HG03108 (cell line): ENCODE results near the gene ANKRD13C.
"Not testable (repeated sequence)": the region's sequence is repeated elsewhere in the genome, so short reads cannot be mapped to it uniquely, and the experiment has no call there.

Experiments
- ATAC-seq: cut with Tn5 transposase; IDR thresholded peaks from one replicate; pipeline ENCODE4 v1.9.1; 2021; ENCODE audit warnings: moderate library complexity; ENCODE audit not compliant: unreplicated experiment

The ANKRD13C gene, protein sequence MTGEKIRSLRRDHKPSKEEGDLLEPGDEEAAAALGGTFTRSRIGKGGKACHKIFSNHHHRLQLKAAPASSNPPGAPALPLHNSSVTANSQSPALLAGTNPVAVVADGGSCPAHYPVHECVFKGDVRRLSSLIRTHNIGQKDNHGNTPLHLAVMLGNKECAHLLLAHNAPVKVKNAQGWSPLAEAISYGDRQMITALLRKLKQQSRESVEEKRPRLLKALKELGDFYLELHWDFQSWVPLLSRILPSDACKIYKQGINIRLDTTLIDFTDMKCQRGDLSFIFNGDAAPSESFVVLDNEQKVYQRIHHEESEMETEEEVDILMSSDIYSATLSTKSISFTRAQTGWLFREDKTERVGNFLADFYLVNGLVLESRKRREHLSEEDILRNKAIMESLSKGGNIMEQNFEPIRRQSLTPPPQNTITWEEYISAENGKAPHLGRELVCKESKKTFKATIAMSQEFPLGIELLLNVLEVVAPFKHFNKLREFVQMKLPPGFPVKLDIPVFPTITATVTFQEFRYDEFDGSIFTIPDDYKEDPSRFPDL

DNA sequence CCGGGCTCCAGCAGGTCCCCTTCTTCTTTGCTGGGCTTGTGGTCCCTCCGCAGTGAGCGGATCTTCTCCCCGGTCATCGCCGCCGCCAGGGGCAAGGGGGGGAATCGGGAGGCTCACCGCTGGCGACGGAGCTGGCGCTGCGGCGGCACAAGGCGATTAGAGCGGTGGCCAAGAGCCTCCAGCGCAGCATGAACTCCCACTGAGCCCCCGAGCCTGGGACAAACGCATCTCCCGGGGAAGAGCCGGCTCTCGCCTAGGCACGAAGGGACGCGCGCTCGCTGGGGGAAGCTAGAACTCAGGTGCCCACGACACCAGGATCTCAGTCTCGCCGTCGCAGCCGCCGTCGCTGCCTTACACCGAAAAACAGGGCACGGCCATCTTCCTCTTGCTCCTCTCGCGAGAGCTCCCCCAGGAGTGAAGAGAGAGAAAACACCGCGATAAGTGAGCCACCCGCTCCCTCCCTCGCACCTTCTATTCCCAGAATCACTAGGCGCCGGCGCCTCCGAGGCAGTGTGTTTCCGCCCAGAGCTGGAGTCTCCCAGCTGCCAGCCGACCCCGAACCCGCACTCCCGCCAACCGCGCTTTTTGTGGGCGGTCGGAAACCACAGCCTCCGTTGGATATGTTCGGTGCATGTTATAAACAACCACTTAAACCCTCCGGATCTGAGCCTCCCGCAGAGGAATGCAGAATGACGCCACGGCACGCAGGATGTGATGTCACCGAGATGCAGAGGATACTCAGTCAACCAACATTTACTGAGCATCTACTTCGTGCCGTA, at the start of gene ANKRD13C:
Gene ANKRD13C (minus strand): TSS at position 391 of the 779 bp plus-strand sequence. CDS start 314 bp downstream, at position 77.
- peak; percentile 93 for ATAC-seq

DNA sequence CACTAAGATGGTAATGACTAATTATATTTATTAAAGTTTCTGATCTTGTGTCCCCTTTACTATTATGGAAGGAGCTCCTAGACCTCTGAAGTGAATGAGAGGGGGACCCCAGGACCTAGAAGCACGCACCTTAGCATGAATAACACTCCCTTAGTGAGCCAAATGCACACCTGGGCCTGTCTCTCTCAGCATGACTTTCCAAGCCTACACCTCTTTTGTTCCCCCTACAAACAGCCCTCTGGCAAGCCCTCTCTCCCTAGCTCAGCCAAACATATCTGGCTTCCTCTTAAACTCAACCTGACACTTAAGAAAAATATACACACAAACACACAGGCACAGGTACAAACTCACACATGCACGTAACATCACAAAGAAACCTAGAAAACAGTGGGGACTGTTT, 49.2 kb upstream of the ANKRD13C start:
- ATAC-seq, result no peak

DNA sequence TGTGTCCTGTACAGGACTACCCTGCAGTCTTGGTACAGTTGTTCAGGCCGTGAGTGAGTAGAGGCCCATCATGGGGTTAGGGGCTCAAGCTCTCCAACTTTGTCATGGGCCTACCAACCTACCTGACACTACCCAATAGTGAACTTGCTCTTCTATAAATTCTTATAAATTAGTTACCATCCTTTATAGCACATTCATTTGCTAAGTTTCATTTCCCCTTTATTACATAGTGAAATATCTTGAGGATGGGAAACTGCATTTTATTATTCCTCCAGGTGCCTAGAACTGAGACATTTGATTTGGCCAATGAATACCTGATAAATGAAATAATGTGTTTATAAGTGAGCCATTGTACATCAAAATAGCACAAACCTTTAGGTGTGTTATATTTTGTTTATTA, 47.5 kb upstream of the ANKRD13C start:
- no peak for ATAC-seq

DNA sequence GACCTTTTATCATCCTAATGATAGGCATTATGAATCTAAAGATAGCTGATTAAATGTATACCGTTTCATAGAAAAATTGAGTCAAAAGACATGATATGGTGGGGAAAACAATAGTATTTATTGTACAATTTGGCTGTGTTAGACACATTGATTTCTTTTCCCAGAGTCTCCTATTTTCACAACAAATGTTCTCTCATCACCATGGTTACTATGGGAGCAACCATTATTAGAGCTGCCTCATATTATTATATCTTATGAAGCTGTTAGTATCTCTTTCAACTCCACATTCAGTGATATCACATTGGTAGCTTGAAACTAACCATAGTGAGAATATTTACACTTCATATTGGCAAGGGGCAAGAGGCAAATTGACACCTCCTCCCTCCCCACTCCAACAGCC, 45.8 kb upstream of the ANKRD13C start:
- ATAC-seq, result no peak

DNA sequence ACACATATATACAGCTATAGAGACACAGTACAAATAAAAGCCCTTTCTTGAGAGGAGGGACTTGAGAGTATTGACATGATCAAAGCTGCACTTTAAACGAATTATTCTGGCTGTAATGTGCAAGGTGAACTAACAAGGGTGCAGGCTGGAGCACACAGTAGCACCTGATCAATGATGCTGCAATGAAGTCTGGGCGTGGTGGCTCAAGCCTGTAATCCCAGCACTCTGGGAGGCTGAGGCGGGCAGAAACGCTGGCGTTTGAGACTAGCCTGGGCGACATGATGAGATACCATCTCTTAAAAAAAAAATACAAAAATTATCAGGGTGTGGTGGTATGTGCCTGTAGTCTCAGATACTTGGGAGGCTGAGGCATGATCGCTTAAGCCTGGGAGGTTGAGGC, 42.5 kb upstream of the ANKRD13C start:
- no peak for ATAC-seq

DNA sequence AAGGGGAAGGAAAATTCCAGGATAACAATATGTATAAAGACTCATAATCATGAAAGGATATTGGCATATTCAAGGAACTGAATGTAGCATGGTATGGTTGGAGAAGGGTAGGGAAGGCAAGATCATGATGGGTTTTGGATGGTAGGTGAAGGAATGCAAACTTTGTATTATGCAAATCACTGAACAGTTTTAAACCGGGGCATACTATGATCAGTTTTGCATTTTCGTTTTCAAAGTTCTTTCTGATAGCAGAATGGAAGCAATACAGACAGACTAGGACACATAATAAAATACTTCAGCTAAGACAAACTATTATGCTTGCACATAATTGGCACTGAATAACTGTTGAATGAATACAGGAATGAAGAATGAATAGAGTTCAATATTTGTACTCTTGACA, 42.1 kb upstream of the ANKRD13C start:
- ATAC-seq, result no peak

DNA sequence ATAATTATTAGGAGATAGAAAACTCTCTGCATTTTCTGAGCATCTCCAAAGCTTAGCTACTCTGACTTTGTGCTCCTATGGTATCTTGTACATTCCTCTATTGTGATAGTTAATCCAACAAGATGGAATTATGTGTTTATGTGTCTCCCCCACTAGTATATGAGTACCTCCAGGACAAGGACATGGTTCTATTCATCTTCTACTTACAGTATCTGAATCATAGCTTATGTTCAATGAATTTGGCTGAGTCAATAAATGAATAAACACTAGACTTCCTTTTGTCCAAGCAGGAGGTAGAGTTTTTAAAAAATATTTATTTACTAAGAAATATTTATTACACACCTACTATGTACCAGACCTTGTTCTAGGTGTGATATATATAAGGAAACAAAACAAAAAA, 38.1 kb upstream of the ANKRD13C start:
- no peak for ATAC-seq

DNA sequence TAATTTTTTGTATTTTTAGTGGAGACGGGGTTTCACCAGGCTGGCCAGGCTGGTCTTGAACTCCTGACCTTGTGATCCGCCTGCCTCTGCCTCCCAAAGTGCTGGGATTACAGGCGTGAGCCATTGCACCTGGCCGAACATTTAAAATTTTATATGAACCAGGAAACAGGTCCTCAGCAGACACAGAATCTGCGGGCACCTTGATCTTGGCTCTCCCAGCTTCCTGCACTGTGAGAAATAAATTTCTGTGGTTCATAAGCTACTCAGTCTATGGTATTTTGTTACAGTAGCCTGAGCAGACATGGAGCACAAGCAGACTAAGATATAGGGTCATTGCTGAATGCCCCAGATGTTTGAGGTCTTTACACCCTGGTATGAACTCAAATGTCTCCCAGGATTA, 33.0 kb upstream of the ANKRD13C start:
- ATAC-seq, result no peak

DNA sequence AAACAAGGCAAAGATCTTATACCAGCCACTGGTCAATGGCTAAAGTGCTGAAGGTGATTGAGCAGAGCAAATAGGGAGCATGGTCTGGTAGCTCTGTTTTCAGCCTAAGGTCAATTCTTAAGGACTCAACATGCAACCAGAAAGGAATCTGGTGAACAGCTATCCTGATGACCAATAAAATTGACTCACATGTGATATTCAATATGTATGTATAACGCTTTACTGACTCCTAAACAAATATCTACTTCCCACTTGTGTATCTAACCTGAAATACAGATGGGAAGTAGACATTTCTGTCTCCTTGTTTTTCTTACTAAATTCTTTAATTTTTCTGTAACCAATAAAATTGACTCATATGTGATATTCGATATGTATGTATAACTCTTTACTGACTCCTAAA, 31.6 kb upstream of the ANKRD13C start:
- no peak for ATAC-seq

DNA sequence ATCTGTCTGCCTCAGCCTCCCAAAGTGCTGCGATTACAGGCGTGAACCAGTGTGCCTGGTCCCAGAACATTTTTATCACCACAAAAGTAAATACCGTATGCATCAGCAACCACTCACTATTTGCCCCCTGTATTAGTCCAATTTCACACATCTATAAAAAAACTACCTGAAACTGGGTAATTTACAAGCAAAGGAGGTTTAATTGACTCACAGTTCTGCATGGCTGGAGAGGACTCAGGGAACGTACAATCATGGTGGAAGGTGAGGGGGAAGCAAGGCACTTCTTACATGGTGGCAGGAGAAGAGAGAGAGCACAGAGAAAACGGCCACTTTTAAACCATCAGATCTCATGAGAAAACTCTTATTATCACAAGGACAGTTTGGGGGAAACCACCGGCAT, 31.0 kb upstream of the ANKRD13C start:
- ATAC-seq, result no peak

DNA sequence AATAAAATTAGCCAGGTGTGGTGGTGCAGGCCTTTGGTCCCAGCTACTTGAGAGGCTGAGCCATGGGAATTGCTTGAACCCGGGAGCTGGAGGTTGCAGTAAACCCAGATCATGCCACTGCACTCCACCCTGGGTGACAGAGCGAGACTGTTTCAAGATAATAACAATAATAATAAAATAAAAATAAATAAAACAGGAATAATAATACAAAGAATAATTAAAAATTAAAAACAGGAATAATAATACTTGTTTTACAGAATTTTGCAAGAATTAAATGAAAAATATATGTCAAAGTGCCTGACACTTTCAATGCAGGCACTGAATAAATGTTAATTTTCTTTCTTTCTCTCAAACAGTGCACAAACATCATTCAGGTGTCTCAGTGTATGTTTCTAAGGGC, 30.0 kb upstream of the ANKRD13C start:
- no peak for ATAC-seq

DNA sequence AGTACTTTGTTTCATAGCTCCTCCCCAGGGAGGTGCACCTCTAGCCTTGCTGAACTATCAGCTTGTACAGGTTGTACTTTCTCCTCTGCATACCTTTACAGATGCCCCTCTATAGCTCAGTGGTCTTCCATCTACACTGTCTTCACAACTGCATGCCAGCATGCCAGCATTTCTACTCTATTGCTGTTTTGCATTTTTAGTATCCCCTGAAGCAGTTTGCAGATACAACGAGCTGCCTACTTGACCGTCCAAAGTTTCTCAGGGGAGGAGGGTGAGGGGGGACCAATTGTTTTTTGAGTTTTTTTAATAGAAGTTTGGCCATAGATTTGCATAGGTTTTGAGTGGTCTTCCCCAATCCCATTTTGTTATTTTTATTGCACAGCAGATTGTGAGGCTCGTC, 29.0 kb upstream of the ANKRD13C start:
- no peak for ATAC-seq

DNA sequence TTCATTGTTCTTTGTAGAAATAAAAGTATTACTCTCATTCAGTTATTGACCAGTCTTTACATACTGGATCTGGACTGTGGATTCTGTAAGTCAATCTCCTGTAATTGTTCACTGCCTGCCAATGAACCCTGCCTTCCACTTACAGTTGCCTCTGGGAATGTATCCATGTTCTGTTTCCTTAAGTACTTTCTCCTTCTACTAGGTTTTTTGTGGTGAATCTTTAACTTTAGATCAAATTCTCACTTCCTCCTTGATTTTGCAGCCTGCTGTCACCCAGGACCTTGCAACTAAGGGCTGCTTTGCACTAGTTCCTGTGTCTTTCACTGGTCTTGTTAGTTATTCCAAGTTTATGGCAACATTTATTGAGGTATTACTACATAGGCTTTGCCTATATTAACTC, 28.2 kb upstream of the ANKRD13C start:
- ATAC-seq, result peak; percentile 89

DNA sequence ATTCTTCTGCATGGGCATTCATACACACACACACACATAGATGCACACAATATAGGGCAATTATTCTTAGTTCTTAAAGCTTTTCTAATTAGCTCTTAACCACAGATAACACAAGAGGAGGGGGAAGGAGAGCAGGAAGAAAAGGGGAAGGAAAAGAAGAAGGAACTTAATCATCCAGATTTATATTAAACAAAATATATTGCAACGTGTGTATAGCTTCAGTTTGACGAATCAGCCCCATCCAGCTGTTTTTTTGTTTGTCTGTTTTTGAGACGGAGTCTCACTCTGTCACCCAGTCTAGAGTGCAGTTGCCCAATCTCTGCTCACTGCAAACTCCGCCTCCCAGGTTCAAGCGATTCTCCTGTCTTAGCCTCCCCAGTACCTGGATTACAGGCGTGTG, 21.7 kb upstream of the ANKRD13C start:
- ATAC-seq, result no peak

DNA sequence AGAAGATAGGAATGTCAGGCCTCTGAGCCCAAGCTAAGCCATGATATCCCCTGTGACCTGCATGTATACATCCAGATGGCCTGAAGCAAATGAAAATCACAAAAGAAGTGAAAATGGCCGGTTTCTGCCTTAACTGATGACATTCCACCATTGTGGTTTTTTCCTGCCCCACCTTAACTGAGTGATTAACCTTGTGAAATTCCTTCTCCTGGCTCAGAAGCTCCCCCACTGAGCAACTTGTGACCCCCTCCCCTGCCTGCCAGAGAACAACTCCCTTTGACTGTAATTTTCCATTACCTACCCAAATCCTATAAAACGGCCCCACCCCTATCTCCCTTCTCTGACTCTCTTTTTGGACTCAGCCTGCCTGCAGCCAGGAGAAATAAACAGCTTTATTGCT, 19.1 kb upstream of the ANKRD13C start:
- ATAC-seq, result not testable (repeated sequence)

DNA sequence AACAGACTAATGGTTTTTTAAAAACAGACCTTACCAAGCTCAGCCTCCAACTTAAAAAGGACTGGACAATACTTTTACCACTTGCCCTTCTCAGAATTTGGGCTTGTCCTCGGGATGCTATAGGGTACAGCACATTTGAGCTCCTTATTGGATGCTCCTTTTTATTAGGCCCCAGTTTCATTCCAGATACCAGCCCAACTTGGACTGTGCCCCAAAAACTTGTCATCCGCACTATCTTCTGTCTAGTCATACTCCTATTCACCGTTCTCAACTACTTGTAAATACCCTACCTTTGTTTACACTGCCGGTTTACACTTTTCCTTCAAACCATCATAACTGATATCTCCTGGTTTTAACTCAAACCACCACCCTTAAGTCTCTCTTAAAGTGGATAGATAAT, 17.9 kb upstream of the ANKRD13C start:
- ATAC-seq, result no peak

DNA sequence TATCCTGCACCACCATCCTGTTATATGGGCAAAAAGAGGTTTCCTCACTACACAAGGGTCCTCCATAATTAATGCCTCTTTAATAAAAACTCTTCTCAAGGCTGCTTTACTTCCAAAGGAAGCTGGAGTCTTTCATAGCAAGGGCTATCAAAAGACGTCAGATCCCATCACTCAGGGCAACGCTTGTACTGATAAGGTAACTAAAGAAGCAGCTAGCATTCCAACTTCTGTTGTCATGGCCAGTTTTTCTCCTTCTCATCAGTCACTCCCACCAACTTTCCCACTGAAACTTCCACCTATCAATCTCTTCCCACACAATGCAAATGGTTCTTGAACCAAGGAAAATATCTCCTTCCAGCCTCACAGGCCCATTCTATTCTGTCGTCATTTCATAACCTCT, 17.1 kb upstream of the ANKRD13C start:
- not testable (repeated sequence) for ATAC-seq

DNA sequence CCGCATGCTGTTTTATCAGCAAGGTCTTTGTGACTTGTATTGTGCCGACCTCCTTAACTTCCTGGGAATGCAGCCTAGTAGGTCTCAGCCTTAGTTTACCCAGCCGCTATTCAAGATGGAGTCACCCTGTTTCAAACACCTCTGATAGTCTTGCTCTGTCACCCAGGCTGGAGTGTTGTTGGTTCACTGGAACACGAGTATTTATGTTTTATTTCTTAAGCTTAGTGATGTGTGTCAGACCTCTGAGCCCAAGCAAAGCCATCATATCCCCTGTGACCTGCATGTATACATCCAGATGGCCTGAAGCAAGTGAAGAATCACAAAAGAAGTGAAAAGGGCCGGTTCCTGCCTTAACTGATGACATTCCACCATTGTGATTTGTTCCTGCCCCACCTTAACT, 12.9 kb upstream of the ANKRD13C start:
- not testable (repeated sequence) for ATAC-seq

DNA sequence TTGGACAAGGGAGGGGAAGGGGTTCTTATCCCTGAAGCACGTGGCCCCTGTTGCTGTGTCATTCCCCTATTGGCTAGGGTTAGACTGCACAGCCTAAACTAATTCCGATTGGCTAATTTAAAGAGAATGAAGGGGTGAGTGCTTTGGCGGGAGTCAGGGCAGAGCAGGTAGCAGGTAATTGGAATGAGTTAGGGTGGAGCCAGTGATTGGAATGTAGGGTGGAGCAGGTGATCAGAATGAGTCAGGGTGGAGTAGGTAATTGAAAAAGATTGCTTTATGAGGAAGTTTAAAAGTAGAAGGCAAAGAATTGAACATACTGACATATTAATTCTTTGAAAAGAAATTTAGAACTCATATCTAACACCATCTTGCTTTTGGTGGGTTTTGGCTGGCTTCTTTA, 12.5 kb upstream of the ANKRD13C start:
- not testable (repeated sequence) for ATAC-seq

DNA sequence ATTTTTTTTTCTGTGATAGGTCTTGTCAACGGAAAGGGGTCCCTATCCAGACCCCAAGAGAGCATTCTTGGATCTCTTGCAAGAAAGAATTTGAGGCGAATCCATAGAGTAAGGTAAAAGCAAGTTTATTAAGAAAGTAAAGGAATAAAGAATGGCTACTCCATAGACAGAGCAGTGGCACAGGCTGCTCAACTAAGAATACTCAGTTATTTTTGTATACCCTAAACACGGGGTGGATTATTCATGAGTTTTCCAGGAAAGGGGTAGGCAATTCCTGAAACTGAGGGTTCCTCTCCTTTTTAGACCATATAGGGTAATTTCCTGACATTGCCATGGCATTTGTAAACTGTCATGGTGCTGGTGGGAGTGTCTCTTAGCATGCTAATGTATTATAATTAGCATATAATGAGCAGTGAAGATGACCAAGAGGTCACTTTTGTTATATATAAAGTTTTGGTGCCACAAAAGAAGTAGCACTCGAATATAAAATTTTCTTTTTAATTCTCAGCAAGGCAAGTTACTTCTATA, 12.0 kb upstream of the ANKRD13C start:
- not testable (repeated sequence) for ATAC-seq

DNA sequence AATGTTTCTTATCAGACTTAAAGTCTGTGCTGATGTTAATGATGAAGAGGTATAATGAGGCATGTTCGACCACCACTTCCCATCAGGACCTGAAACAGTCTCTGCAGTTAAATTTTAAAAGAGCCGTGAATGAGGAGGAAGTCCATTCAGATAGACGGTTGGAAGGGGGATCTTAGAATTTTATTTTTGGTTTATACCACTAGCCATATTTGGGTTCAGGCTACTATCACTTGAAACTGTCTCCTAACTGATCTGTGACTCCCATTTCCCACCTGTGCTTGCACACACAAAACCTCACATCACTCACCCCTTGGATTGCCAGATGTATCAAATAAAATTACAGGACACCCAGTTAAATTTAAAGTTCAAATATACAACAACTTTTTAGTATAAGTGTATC, 9.9 kb upstream of the ANKRD13C start:
- peak; percentile 61 for ATAC-seq
